Mesendoderm (in vitro differentiated cells): ENCODE data around the gene RGS14.

ENCODE experiments used
- DNase-seq: peaks from one replicate; pipeline ENCODE4 v3.0.0; 2013
- H2AK5ac ChIP-seq: 2 replicates; pipeline ENCODE4 v1.6.1; 2013; ENCODE audit warnings: low read length, inconsistent platforms
- H2BK120ac ChIP-seq: 2 replicates; pipeline ENCODE4 v1.6.1; 2013; ENCODE audit warnings: low read depth, mild to moderate bottlenecking, low read length, moderate library complexity, mixed read lengths
- H2BK15ac ChIP-seq: replicated peaks from 2 replicates; pipeline ENCODE4 v1.6.1; 2013; ENCODE audit warnings: low read depth, mild to moderate bottlenecking, moderate library complexity
- H2BK5ac ChIP-seq: 2 replicates; pipeline ENCODE4 v1.6.1; 2013; ENCODE audit warnings: low read length, inconsistent platforms
- H3K18ac ChIP-seq: 2 replicates; pipeline ENCODE4 v1.6.1; 2013; ENCODE audit warnings: mild to moderate bottlenecking, low read length, mixed read lengths
- H3K23ac ChIP-seq: one replicate; pipeline ENCODE4 v1.6.1; 2013; ENCODE audit warnings: low read length
- H3K27ac ChIP-seq: 2 replicates; pipeline ENCODE4 v1.5.1; 2013; ENCODE audit warnings: low read depth, mild to moderate bottlenecking, inconsistent platforms, low read length, moderate library complexity
- H3K27me3 ChIP-seq: 2 replicates; pipeline ENCODE4 v1.6.1; 2013; ENCODE audit warnings: low read length, control low read depth, mild to moderate bottlenecking, inconsistent platforms; ENCODE audit not compliant: insufficient read depth, poor library complexity
- H3K36me3 ChIP-seq: 2 replicates; pipeline ENCODE4 v1.6.1; 2013; ENCODE audit warnings: low read length, inconsistent platforms; ENCODE audit not compliant: control insufficient read depth, insufficient read depth
- H3K4ac ChIP-seq: one replicate; pipeline ENCODE4 v1.6.1; 2013; ENCODE audit warnings: low read depth, mild to moderate bottlenecking, low read length, moderate library complexity
- H3K4me1 ChIP-seq: 2 replicates; pipeline ENCODE4 v1.6.1; 2013; ENCODE audit warnings: low read depth, low read length, inconsistent platforms; ENCODE audit not compliant: control insufficient read depth
- H3K4me2 ChIP-seq: 2 replicates; pipeline ENCODE4 v1.6.1; 2013; ENCODE audit warnings: low read length
- H3K4me3 ChIP-seq: 2 replicates; pipeline ENCODE4 v1.5.1; 2013; ENCODE audit warnings: mild to moderate bottlenecking, low read length
- H3K56ac ChIP-seq: one replicate; pipeline ENCODE4 v1.6.1; 2013; ENCODE audit warnings: low read length
- H3K79me1 ChIP-seq: 2 replicates; pipeline ENCODE4 v1.6.1; 2013; ENCODE audit warnings: low read length, inconsistent platforms
- H3K79me2 ChIP-seq: 2 replicates; pipeline ENCODE4 v1.6.1; 2013; ENCODE audit warnings: mild to moderate bottlenecking, low read length; ENCODE audit not compliant: control insufficient read depth, insufficient read depth
- H3K9ac ChIP-seq: 2 replicates; pipeline ENCODE4 v1.6.1; 2013; ENCODE audit warnings: low read length, inconsistent platforms
- H4K5ac ChIP-seq: one replicate; pipeline ENCODE4 v1.6.1; 2013; ENCODE audit warnings: low read length
- H4K8ac ChIP-seq: one replicate; pipeline ENCODE4 v1.6.1; 2013; ENCODE audit warnings: low read depth, mild to moderate bottlenecking, control low read depth, low read length, moderate library complexity
- WGBS: extraction: QIAGEN DNeasy Blood & Tissue Kit; methylation state at CpG from one replicate; pipeline ENCODE4 v1.1.7; 2013; ENCODE audit warnings: low lambda C conversion rate, missing lambda C conversion rate; ENCODE audit not compliant: insufficient coverage; ENCODE audit errors: extremely low coverage; 5-methylcytosine and 5-hydroxymethylcytosine counted together

The RGS14 gene

GRCh38 chr5:177350776-177351391, 6.8 kb upstream of the RGS14 start:
- Histone ChIP-seq H3K4me1 (peaks cover 4% of the 10 kb centered on the region), H3K4me2 (peak overlapping the region; percentile 98), H3K18ac (no peak overlapping the region), H2BK5ac (peak overlapping the region; percentile 27), H4K5ac (peak overlapping the region; percentile 72), H3K4me3 (peak overlapping the region; percentile 99), H3K79me1 (peaks cover 26% of the 10 kb centered on the region), H3K27me3 (no peaks in the 10 kb centered on the region), H3K9ac (peak overlapping the region; percentile 96), H2AK5ac (peak overlapping the region; percentile 97), H3K4ac (peak overlapping the region; percentile 28), H3K23ac (peak overlapping the region; percentile 74), H3K79me2 (peaks cover 36% of the 10 kb centered on the region), H2BK120ac (no peak overlapping the region), H3K27ac (no peak overlapping the region), H3K36me3 (no peaks in the 10 kb centered on the region), H3K56ac (peak overlapping the region; percentile 99), H2BK15ac (no peak overlapping the region), H4K8ac (no peak overlapping the region)
- no CpG with 5 or more reads among the region's 19 CpGs for WGBS
- DNase-seq, result peak; percentile 34

GRCh38 chr5:177351392-177352329, 6.1 kb upstream of the RGS14 start, which contains the start of gene LMAN2:
LMAN2 (minus strand) TSS chr5:177351668; CDS start chr5:177351647, 21 bp downstream.
- H3K23ac ChIP-seq, result peak within 1 kb of the TSS; percentile 74

DNA sequence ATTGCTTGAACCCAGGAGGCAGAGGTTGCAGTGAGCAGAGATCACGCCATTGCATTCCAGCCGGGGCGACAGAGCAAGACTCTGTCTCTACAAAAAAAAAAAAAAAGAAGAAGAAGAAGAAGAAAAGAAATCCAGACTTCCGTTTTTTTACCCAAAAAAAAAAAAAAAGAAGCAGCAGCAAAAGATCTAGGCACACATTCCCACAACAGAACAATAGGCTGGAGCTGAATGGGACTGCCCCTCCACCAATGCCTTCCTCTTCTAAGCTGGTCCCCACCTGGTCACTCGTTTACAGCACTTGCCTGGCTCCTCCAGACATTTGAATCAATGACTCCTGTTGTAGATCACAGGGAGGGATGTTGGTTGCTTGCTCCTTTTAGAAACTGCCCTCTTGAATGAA, 4.6 kb upstream of the RGS14 start:
- Histone ChIP-seq H3K79me1 (peaks cover 18% of the 10 kb centered on the region), H3K18ac (no peak overlapping the region), H3K36me3 (no peaks in the 10 kb centered on the region), H2BK5ac (no peak overlapping the region), H2BK15ac (no peak overlapping the region), H2AK5ac (no peak overlapping the region), H3K56ac (no peak overlapping the region), H4K8ac (no peak overlapping the region), H3K27me3 (no peaks in the 10 kb centered on the region), H3K79me2 (peaks cover 23% of the 10 kb centered on the region), H3K9ac (no peak overlapping the region), H2BK120ac (no peak overlapping the region), H4K5ac (no peak overlapping the region), H3K4me2 (no peak overlapping the region), H3K4me3 (no peak overlapping the region), H3K23ac (no peak overlapping the region), H3K4me1 (peaks cover 4% of the 10 kb centered on the region), H3K4ac (no peak overlapping the region), H3K27ac (no peak overlapping the region)
- DNase-seq, result no peak
- no CpG with 5 or more reads among the region's 5 CpGs for WGBS

More at GRCh38 chr5:177351392-177352329, 6.1 kb upstream of the RGS14 start, which contains the start of gene LMAN2:
- peak within 1 kb of the TSS; percentile 96 for H3K9ac ChIP-seq
- peak within 1 kb of the TSS; percentile 98 for H3K4me2 ChIP-seq
- H3K79me2 ChIP-seq, result peaks cover 33% of the 10 kb centered on the region
- H3K79me1 ChIP-seq, result peaks cover 24% of the 10 kb centered on the region
- peak within 1 kb of the TSS; percentile 56 for H3K4ac ChIP-seq
- H3K4me1 ChIP-seq, result peaks cover 4% of the 10 kb centered on the region
- H3K18ac ChIP-seq, result peak within 1 kb of the TSS; percentile 43
- peak within 1 kb of the TSS; percentile 99 for H3K56ac ChIP-seq
- peak; percentile 98 for DNase-seq
- H3K4me3 ChIP-seq, result peak within 1 kb of the TSS; percentile 99
- peak within 1 kb of the TSS; percentile 75 for H4K5ac ChIP-seq
- no peaks in the 10 kb centered on the region for H3K27me3 ChIP-seq
- no peak within 1 kb of the TSS for H2BK15ac ChIP-seq
- H2BK120ac ChIP-seq, result no peak within 1 kb of the TSS
- peak within 1 kb of the TSS; percentile 27 for H2BK5ac ChIP-seq
- H2AK5ac ChIP-seq, result peak within 1 kb of the TSS; percentile 97
- H4K8ac ChIP-seq, result no peak within 1 kb of the TSS
- WGBS, result no CpG with 5 or more reads among the region's 55 CpGs
- no peaks in the 10 kb centered on the region for H3K36me3 ChIP-seq
- peak within 1 kb of the TSS; percentile 91 for H3K27ac ChIP-seq

- H3K4me2 ChIP-seq, result no peak overlapping the region
- peaks cover 17% of the 10 kb centered on the region for H3K79me1 ChIP-seq
- no peak overlapping the region for H3K4ac ChIP-seq
- no peak overlapping the region for H3K27ac ChIP-seq
- WGBS, result no CpG with 5 or more reads among the region's 3 CpGs
- H2BK120ac ChIP-seq, result no peak overlapping the region
- no peak overlapping the region for H2BK15ac ChIP-seq
- H3K56ac ChIP-seq, result no peak overlapping the region
- DNase-seq, result no peak
- no peaks in the 10 kb centered on the region for H3K36me3 ChIP-seq
- H4K5ac ChIP-seq, result no peak overlapping the region
- H3K9ac ChIP-seq, result no peak overlapping the region
- no peak overlapping the region for H3K18ac ChIP-seq
- H3K4me3 ChIP-seq, result no peak overlapping the region
- H3K79me2 ChIP-seq, result peaks cover 19% of the 10 kb centered on the region
- peaks cover 4% of the 10 kb centered on the region for H3K4me1 ChIP-seq
- H4K8ac ChIP-seq, result no peak overlapping the region
- H3K27me3 ChIP-seq, result no peaks in the 10 kb centered on the region
- H3K23ac ChIP-seq, result no peak overlapping the region
- H2BK5ac ChIP-seq, result no peak overlapping the region
- no peak overlapping the region for H2AK5ac ChIP-seq
These were observed 3.5 kb upstream of the RGS14 start for GRCh38 chr5:177354256-177354655.

DNA sequence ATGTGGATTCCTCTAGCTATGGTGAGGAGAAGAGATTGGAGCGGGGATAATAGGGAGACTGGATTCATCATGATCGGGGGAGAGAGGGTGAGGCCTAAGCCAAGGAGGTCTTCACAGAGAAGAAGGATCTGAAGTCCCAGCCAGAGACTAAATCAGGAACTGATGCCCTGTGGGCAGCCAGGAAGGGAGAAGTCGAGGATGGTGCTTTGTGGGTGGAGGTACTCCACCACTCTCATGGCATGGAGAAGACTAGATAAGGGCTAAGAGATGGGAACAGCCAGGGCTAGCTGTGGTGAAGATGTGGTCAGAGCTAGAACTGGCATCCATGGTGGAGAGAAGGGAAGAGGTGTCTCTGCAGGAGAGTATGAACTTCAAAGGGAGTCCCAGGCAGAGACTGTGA, 3.0 kb upstream of the RGS14 start:
- Histone ChIP-seq H3K4ac (no peak overlapping the region), H3K27me3 (no peaks in the 10 kb centered on the region), H3K27ac (no peak overlapping the region), H2AK5ac (no peak overlapping the region), H3K56ac (no peak overlapping the region), H2BK15ac (no peak overlapping the region), H3K4me3 (no peak overlapping the region), H3K18ac (no peak overlapping the region), H3K23ac (no peak overlapping the region), H3K9ac (no peak overlapping the region), H3K79me1 (peaks cover 16% of the 10 kb centered on the region), H3K79me2 (peaks cover 16% of the 10 kb centered on the region), H2BK120ac (no peak overlapping the region), H4K5ac (no peak overlapping the region), H2BK5ac (no peak overlapping the region), H4K8ac (no peak overlapping the region), H3K4me2 (no peak overlapping the region), H3K36me3 (no peaks in the 10 kb centered on the region), H3K4me1 (peaks cover 4% of the 10 kb centered on the region)
- no peak for DNase-seq
- WGBS, result no CpG with 5 or more reads among the region's 3 CpGs
